ENCODE results near the gene ARSJ.
"Not testable (repeated sequence)": the region's sequence is repeated elsewhere in the genome, so short reads cannot be mapped to it uniquely, and the experiment has no call there.

The ARSJ gene

DNA sequence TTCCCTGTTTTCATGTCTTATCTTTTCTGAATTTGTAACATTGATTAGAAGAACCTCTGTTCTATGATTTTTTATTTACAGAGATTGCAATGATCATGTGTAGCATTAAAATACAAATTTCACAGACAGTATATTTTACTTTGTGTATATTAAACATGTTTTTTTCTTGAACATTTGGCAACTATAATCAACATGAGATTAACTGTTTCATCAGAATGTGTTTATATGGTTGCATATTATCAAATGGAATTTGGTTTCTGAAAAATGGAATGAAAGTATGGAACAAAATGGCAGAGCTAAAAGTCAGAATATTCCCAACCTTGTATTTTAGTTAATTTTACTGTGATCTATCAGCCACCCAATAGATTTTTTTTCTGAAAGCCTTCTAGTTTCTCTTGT is 19.9 kb downstream of the ARSJ start:
- DNase-seq (ENCODE audit: insufficient read length, low spot score) (no peak), FAIRE-seq (no peak)

DNA sequence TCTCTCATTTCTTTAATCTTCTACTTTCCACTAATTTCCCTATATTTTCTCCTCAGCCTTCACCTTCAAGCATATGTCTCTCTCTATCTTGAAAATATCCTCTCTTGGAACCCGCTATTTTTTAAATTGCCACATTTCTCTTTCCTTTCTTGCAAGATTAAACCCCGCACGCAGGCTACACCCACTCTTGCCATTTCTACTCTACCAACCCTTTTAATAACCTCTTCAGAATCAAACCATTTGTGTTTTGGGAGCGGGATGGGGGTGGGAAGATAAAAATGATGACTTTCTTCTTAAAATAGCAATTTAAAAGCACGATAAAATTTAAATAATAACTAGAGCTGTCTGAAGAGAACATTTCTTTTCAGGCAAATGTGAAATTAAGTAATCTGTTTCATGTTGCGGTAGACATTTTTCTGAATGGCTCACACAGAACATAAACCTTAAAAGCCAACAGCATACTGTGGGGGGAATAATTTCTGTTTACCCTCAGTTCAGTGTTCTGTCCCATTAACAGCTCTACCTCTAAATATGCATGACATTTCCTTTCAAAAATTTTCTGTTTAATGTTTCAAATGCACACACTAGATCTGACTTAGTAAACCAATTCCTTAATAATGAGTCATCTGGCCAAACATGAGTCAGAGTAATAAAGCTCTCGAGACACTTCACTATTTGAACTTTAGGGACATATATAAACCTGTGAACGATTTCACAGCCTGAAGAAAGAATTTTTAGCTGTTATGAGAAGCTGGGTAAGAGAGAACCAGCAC is 20.5 kb downstream of the ARSJ start:
- FAIRE-seq, result no peak
- DNase-seq (ENCODE audit: insufficient read length, low spot score), result peak; percentile 34

DNA sequence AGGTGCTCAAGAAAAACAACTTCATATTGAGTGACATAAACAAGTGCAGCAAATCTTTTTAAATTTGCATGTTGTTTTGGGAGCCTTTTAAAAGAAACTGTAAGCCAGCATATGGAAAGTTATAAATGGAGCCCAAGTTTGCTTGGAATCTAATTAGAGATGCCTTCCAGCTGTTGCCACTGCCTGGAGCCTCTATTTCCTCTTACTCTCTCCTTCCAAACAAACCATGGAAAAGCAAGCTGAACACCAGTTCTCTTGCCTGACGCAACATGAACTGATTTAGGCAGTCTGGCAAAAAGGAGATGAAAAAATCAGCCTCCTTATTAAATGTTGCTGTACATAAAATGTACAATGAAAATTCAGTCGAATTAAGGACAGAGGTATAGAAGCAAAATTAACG is 21.5 kb downstream of the ARSJ start:
- DNase-seq (ENCODE audit: insufficient read length, low spot score) (no peak), FAIRE-seq (no peak)

DNA sequence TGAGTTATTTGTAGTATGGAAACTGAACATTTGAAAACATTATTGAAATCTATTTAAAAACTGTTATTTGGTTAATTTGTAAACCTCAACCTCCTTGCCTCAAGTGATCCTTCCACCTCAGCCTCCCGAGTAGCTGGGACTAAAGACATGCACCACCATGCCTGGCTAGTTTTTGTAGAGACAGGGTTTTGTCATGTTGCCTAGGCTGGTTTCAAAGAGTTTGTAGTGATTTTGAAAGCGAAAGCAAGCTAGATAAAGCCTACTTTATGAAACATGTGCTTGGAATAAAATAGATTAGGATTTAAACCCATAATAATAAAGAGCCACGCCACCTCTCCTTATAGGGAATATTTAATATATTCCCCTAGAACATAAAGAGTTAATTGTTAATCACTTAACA is 23.5 kb downstream of the ARSJ start:
- DNase-seq (ENCODE audit: insufficient read length, low spot score) (no peak), FAIRE-seq (no peak)

DNA sequence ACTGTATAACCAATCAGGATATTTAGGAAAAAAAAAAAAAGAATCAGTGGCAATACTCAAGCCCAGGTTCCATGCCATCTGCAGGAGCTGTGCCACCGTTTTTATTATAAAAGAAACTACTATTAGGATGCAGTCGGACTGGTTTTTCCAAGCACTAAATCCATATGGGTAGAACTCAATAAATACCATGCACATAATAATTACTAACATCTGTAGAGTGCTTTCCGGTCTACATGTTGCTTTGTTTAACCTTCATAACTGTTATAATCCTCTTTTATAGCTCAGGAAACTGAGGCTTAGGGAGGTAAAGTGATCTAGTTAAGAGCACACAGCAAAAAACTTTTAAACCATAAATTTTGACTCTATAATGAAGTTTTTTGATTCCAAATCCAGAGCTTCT is 24.0 kb downstream of the ARSJ start:
- DNase-seq (ENCODE audit: insufficient read length, low spot score), result no peak
- FAIRE-seq, result no peak

DNA sequence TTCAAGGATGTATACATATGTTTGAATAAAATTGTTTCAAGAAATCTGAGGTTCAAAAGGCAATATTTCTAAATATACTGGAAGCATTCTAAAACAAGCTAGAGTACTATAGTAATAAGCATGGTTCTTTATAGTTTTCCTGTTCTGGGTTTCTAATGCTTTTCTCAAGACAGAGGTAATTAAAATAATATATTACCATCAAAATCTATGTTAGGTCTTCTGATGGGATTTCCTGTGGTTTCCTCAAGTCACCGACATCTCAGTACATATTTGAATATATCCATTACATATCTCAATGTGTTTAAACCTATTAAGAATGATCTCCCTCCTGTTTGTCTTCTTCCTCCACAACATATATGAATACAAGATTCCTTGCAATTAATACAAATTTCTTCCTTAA is 25.6 kb downstream of the ARSJ start:
- FAIRE-seq (no peak), DNase-seq (ENCODE audit: insufficient read length, low spot score) (no peak)

DNA sequence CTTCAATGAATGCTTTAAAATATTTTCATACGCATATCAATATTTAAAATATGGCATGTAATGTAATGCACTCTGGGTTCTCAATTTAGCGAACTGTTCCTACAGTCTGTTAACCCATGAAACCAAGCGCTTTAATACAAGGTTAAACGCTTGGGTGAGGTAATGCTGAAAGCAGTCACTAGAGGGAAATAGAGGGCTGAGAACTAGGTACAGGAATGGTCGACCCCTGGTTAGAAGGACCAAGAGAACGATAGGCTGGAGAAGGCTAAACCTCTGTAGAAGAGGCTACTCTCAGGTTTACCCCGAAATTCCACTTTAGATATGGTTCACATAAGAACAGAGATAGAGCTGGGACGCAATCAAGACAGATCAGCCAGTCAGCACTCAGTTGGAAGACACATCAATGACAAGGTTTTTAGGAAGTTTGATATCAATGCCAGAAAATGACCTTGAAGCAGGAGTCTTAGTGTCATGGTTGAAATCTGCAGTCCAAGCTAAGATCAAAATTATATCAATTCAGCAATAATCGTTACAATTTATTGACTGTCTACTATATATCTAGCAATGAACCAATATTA is 26.9 kb downstream of the ARSJ start:
- FAIRE-seq, result peak; percentile 52
- DNase-seq (ENCODE audit: insufficient read length, low spot score), result peak; percentile 26

DNA sequence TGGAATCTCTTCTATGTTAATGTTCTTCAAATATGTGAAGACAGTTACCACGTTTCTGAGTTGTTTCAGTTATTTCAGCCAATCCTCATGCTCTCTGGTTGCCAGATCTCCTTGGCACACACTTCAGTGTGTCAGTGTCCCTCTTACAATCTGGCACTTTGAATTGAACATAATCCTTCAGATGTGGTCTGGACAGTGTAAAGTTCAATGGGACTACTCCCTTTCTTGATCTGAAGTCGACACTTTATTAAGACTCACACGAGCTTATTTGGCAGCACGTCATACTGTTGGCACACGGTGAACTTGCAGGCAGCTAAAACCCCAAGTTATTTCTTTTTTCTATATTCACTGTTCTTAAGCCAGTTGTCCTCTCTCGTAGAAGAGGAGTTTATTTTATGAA is 28.2 kb downstream of the ARSJ start:
- peak; percentile 20 for FAIRE-seq
- no peak for DNase-seq (ENCODE audit: insufficient read length, low spot score)

DNA sequence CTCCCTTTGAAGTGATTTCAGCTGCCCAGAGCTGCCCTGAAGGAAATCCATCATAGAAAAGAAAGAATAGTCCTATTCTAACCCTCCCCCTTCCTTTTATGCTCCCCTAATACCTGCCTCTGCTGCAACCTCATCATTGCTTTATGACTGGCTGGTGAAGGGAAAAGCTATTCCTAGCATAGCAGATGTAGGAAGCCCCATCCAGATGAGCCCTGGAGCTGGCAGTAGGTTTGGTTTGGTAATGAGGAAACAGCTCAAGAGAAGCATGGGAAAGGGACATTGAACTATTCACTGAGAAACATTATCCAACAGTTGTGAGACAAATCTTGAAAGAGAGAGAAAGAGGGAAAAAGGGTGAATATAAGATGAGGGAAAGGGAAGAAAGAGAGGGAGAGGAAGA is 29.2 kb downstream of the ARSJ start:
- FAIRE-seq, result no peak

DNA sequence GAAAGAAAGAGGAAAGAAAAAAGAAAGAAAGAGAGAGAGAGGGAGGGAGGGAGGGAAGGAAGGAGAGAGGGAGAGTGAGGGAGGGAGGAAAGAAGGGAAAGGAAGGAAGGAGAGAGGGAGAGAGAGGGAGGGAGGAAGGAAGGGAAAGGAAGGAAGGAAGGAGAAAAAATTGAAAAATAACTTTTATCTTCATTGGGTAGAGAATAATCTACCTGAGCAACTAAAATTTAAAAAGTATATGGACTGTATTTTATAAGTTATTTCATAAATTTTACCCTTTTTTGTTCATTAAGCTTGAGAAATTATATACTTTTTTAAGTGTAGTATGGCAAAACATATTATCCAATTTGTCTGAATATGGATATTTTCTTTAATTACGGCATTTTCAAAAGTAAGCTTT is 32.0 kb downstream of the ARSJ start:
- DNase-seq (ENCODE audit: insufficient read length, low spot score) (no peak), FAIRE-seq (no peak)

More for the DNA sequence above, 29.2 kb downstream of the ARSJ start:
- no peak for DNase-seq (ENCODE audit: insufficient read length, low spot score)

DNA sequence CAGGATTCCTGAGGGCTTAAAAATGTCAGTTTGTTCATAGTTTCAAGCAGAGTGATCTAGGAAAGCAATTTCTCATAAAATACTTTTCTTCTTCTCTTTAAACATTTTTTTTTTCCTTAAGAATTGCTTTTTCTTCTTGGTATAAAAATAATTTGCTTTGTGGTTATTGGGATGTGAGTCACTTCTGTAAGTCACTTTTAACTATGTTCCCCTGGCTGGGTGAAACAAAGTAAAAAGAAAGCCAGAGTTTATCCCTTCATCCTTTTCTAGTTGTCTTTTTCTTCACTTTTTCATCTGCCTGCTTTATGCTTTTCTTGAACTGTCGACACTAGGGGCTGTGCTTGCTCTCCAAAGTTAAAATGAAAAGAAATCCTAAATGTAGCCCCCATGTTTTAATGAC is 33.5 kb downstream of the ARSJ start:
- DNase-seq (ENCODE audit: insufficient read length, low spot score) (no peak), FAIRE-seq (no peak)

DNA sequence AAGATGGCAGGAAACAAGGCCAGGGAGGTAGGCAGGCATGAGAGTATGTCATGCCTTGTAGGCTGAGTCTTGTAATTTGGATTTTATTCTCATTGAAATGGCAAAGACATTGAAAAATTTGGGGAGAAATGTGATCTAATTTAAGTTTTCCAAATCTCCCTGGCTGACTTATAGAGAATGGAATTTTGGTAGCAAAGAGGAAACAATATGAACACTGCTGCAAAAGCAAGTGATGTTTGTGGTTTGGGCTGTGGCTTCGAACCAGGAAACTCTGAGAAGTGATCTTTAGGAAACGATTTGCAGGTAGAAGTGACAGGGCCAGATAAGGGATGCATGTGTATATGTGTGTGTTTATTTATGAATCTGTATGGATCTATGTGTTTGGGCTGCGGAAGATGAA is 35.6 kb downstream of the ARSJ start:
- DNase-seq (ENCODE audit: insufficient read length, low spot score), result no peak
- FAIRE-seq, result no peak

DNA sequence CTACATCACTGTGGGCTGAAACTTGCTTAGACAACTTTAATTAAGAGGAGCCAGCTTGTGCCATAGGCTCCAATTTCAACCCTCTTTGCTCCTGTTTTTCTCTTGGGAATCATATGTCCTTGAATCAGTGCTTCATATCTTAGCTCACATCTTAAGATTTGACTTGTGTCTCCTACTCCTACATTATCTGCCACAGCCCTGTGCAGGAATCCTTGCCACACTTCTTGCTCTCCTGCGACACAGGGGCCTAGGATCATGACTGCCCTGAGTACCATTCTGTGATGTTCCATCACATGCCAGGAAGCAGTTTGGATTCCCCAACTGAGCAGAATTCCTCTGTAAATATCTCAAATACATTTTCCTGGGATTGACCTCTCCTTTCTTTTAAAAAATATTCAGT is 36.4 kb downstream of the ARSJ start:
- FAIRE-seq (no peak), DNase-seq (ENCODE audit: insufficient read length, low spot score) (no peak)

DNA sequence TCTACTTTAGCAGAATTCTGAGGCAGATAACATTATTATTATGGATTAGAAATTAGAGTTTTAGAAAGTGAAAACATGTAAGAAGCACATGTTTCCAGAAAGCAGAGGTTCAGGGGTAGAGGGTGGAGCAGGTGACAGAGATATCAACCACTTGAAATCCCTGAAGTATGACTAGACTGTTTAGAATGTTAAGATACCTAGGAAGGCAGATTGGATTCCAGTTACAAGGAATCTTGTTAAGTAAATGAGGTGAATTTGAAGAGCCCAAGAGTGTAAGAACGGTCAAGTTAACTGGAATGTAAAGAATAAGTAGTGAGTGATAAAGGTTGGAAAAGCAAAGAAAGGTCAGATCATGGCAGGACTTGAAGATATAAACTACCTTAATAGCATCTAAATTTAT is 37.6 kb downstream of the ARSJ start:
- FAIRE-seq, result no peak
- DNase-seq (ENCODE audit: insufficient read length, low spot score), result no peak

DNA sequence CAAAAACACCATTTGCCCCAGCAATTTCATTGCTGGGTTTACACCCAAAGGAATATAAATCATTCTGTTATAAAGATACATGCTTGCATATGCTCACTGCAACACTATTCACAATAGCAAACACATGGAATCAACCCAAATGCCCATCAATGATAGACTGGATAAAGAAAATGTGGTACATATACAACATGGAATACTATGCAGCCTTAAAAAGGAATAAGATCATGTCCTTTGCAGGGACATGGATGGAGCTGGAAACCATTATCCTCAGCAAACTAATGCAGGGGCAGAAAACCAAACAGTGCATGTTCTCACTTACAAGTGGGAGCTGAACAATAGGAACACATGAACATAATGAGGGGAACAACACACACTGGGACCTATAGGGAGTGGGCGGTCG is 39.3 kb downstream of the ARSJ start:
- not testable (repeated sequence) for DNase-seq (ENCODE audit: insufficient read length, low spot score); FAIRE-seq

DNA sequence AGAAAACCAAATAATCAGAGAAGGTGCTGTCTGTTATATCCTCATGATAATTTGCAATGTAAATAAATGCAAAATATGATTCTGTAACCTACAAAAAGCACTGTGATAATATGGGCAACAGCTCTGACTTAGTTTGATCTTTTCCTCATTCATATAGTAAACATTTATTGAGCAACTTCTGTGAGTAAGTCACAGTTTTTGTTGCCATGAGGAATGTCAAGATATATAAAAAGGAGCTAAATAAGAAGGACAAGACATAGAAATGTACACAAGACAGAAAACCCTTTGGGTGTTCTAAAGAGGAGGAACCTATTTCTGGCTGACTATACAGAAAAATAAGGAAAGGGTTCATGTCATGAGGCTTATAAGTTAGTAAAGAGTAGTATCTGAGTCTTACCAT is 44.3 kb downstream of the ARSJ start:
- no peak for FAIRE-seq

DNA sequence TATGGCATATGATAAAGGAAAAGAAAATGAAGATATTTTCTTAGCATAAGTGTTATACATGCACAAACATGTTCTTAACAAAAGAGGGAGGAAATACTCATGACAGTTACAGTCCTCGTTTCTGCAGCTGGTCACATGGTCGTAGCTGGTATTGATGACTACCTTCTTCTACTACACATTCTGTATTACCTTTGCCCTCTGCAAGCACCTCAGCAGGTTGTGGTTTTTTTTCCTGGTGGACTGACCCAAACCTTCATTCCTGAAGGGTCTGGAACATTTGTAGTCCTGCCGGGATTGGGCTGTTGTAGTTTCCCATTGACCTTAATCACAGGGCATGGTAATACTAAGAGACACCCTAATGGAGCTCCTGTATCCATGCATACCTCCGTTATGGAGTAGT is 54.7 kb downstream of the ARSJ start:
- not testable (repeated sequence) for DNase-seq (ENCODE audit: insufficient read length, low spot score); FAIRE-seq

More for the DNA sequence above, 44.3 kb downstream of the ARSJ start:
- no peak for DNase-seq (ENCODE audit: insufficient read length, low spot score)

DNA sequence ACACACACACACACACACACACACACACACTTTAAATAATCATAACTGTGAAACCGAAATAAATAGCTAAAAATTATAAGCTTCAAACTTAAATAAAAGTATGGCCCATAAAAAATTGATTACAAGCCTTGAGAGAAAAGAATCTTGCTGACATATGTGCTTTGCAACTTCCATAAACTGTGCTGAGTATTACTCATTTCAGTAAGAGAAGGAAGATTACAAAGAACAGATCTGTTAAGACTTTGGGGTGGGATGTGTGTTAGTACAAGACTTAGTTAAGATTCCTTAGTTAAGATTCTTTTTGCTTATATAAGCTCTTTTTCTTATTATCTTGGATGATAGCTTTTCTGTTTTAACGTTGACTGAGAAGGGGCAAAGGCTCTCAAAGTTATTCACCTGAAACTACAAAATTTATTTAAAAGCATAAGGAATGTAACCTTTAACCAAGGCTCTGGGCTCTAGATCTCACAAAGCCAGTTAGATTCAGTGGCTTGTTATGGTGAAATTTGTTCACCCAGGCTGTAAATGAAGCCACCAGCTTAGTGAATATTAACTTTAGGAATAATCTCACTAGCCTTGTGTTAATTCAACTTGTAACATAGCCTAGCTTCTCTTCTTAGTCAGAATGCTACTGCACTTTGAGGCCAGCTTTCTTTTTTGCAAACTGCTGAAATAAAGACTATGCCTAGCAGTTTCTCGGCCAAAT is 58.2 kb downstream of the ARSJ start:
- no peak for FAIRE-seq
- no peak for DNase-seq (ENCODE audit: insufficient read length, low spot score)

DNA sequence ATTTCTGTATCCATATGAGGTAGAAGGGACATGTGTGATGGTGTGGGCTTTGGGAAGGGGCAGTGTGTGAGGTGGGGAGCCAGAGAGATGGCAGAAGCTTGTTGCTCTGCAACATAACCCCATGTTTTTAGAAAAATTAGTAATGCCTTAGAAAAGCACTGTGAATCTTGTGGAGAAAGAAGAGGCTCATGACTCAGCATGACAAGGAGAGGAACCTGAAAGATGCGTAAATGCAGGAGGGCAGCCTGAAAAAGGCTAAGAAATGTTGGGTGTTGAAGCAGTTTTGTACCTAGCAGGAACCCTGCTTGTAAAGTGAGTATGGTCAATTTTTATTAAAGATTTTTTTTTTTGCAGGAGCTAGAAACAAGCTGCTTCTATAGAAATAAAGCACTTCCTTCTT is 59.8 kb downstream of the ARSJ start:
- DNase-seq (ENCODE audit: insufficient read length, low spot score) (no peak), FAIRE-seq (no peak)

DNA sequence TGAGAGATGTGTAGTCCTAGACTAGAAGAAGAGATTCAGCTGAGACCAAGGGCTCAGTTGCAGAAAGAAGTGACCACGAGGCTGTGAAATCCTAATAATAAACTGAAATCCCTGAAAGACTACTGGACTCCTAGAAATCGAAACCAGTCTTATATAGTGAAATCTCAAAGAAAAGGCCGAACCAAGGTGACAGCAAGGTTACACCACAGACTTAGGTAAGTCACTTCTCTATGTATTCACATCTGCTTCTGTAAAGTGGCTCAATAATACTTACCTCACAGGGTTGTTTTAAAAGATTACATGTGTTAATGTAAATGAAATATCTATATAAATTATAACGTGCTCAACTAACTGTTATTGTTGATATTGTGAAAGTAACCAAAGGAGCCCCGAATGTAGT is 60.3 kb downstream of the ARSJ start:
- DNase-seq (ENCODE audit: insufficient read length, low spot score) (no peak), FAIRE-seq (no peak)

DNA sequence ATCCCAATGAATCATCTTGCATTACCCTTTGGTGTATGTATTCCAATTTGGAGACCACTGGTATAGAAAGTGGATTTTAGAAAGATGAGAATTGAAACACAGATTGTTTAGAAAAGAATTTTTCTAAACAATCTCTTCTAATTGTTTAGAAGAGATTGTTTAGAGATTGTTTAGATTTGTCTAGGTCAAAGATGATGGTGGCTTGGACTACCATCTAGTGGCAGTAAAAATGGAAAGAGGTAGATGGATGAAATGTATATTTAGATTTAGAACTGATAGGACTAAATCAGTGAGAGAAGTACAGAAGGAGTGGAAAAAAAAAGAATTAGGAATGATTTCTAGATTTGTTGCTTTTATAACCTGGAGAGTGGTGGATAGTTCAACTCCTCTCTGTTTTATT is 70.6 kb downstream of the ARSJ start:
- DNase-seq (ENCODE audit: insufficient read length, low spot score), result no peak
- FAIRE-seq, result no peak

DNA sequence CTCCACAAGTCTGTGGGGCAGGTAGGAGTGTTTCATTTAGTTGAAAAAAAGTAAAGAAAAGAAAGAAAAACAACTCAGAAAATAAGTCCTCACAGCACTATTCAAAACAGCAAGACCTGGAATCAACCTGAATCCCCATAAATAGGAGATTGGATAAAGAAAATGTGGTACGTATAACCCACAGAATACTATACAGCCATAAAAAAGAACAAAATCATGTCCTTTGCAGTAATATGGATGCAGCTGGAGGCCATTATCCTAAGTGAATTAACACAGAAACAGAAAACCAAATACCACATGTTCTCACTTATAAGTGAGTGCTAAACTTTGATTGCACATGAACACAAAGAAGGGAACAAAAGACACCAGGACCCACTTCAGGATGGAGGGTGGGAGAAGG is 71.9 kb downstream of the ARSJ start:
- FAIRE-seq (no peak), DNase-seq (ENCODE audit: insufficient read length, low spot score) (no peak)
